WTC11 (cell line): ENCODE results near the gene ARHGAP21. TPM values are rescaled to one million over a fixed set of nuclear protein-coding genes. Genes with fewer than 3 reads are reported as not detected.

Experiments
- ATAC-seq: fragments of 200-7000 bp; cut with Tn5 transposase; 2 replicates; pipeline ENCODE4 v1.10.0; 2021; ENCODE audit warnings: mild to moderate bottlenecking, moderate library complexity
- CTCF ChIA-PET: fragments of 300-600 bp; sonication (Branson Sonifier 250); formaldehyde crosslinking; loops from one replicate; lab custom pipeline; 2021; ENCODE audit warnings: antibody characterized with exemption; lab: Charles Lee
- POLR2A ChIA-PET: fragments of 350-600 bp; sonication (Branson Sonifier 250); formaldehyde crosslinking; loops from one replicate; lab custom pipeline; 2021; ENCODE audit warnings: antibody characterized with exemption; lab: Charles Lee
- DNase-seq: peaks from one replicate; pipeline ENCODE4 v3.0.0; 2021; ENCODE audit warnings: low spot score
- H3K27ac Mint-ChIP-seq: 2 replicates; pipeline ENCODE4 v1.8.0; 2021; ENCODE audit warnings: mixed read lengths
- H3K27me3 Mint-ChIP-seq: 2 replicates; pipeline ENCODE4 v1.8.0; 2021; ENCODE audit warnings: low read depth, mild to moderate bottlenecking, moderate library complexity, mixed read lengths
- H3K36me3 Mint-ChIP-seq: 2 replicates; pipeline ENCODE4 v1.8.0; 2021; ENCODE audit warnings: mixed read lengths
- H3K4me1 Mint-ChIP-seq: 2 replicates; pipeline ENCODE4 v1.8.0; 2022; ENCODE audit warnings: mixed read lengths
- H3K4me3 Mint-ChIP-seq: 2 replicates; pipeline ENCODE4 v1.8.0; 2021; ENCODE audit warnings: mild to moderate bottlenecking, moderate library complexity, mixed read lengths
- H3K9me3 Mint-ChIP-seq: 2 replicates; pipeline ENCODE4 v1.8.0; 2021; ENCODE audit warnings: mixed read lengths
- ATF1 ChIP-seq: sonication (generic); formaldehyde crosslinking; IDR thresholded peaks from 2 replicates; pipeline ENCODE4 v1.8.1; 2023; ENCODE audit warnings: mild to moderate bottlenecking, moderate library complexity, missing genetic modification reagents
- CBFB ChIP-seq: sonication (generic); formaldehyde crosslinking; IDR thresholded peaks from 2 replicates; pipeline ENCODE4 v1.8.1; 2022; ENCODE audit warnings: mild to moderate bottlenecking, low read depth, missing genetic modification reagents
- FOXJ3 ChIP-seq: sonication (generic); formaldehyde crosslinking; IDR thresholded peaks from 2 replicates; pipeline ENCODE4 v1.9.0; 2021; ENCODE audit warnings: missing genetic modification reagents, mild to moderate bottlenecking, borderline replicate concordance
- FOXP1 ChIP-seq: sonication (generic); formaldehyde crosslinking; IDR thresholded peaks from 2 replicates; pipeline ENCODE4 v1.8.0; 2022; ENCODE audit warnings: missing genetic modification reagents, mild to moderate bottlenecking, moderate library complexity, borderline replicate concordance
- GABPB1 ChIP-seq: sonication (generic); formaldehyde crosslinking; IDR thresholded peaks from 2 replicates; pipeline ENCODE4 v1.8.1; 2023; ENCODE audit warnings: mild to moderate bottlenecking, missing genetic modification reagents
- PRRX2 ChIP-seq: fragments of 250-450 bp; sonication (Bioruptor Pico); IDR thresholded peaks from 2 replicates; pipeline ENCODE4 v1.8.0; 2021; ENCODE audit warnings: mild to moderate bottlenecking
- ZBTB21 ChIP-seq: sonication (generic); formaldehyde crosslinking; IDR thresholded peaks from 2 replicates; pipeline ENCODE4 v1.8.1; 2023; ENCODE audit warnings: mild to moderate bottlenecking, missing genetic modification reagents, borderline replicate concordance
- ZNF263 ChIP-seq: sonication (generic); formaldehyde crosslinking; IDR thresholded peaks from 2 replicates; pipeline ENCODE4 v1.8.1; 2022; ENCODE audit warnings: low read depth, mild to moderate bottlenecking, moderate library complexity, missing genetic modification reagents
- ZNF317 ChIP-seq: sonication (generic); formaldehyde crosslinking; IDR thresholded peaks from 2 replicates; pipeline ENCODE4 v1.8.1; 2023; ENCODE audit warnings: low read depth, mild to moderate bottlenecking, moderate library complexity, missing genetic modification reagents, borderline replicate concordance
- ZNF671 ChIP-seq: fragments of 250-450 bp; sonication (Bioruptor Pico); IDR thresholded peaks from 2 replicates; pipeline ENCODE4 v1.8.0; 2021; ENCODE audit warnings: mild to moderate bottlenecking
- total RNA-seq: library from RNA; stranded (reverse); gene quantifications from 3 replicates; pipeline ENCODE4 v1.2.3, GENCODE V29; 2021
- TF ChIP-seq, protein P1 (sequence below): sonication (generic); formaldehyde crosslinking; IDR thresholded peaks from 2 replicates; pipeline ENCODE4 v1.8.0; 2022; ENCODE audit warnings: missing genetic modification reagents
- TF ChIP-seq, protein P2 (sequence below): sonication (generic); formaldehyde crosslinking; IDR thresholded peaks from 2 replicates; pipeline ENCODE4 v1.8.0; 2022; ENCODE audit warnings: mild to moderate bottlenecking, missing genetic modification reagents
- TF ChIP-seq, protein P3 (sequence below): sonication (generic); formaldehyde crosslinking; IDR thresholded peaks from 2 replicates; pipeline ENCODE4 v1.8.1; 2023; ENCODE audit warnings: mild to moderate bottlenecking, moderate library complexity, missing genetic modification reagents
- TF ChIP-seq, protein P4 (sequence below): sonication (generic); formaldehyde crosslinking; IDR thresholded peaks from 2 replicates; pipeline ENCODE4 v1.8.1; 2023; ENCODE audit warnings: mild to moderate bottlenecking, missing genetic modification reagents, moderate library complexity
- TF ChIP-seq, protein P5 (sequence below): sonication (generic); formaldehyde crosslinking; IDR thresholded peaks from 2 replicates; pipeline ENCODE4 v1.8.0; 2022; ENCODE audit warnings: mild to moderate bottlenecking, missing genetic modification reagents

The ARHGAP21 gene
- total RNA-seq, 1 experiment from 2014 or later: 33.8 TPM

DNA sequence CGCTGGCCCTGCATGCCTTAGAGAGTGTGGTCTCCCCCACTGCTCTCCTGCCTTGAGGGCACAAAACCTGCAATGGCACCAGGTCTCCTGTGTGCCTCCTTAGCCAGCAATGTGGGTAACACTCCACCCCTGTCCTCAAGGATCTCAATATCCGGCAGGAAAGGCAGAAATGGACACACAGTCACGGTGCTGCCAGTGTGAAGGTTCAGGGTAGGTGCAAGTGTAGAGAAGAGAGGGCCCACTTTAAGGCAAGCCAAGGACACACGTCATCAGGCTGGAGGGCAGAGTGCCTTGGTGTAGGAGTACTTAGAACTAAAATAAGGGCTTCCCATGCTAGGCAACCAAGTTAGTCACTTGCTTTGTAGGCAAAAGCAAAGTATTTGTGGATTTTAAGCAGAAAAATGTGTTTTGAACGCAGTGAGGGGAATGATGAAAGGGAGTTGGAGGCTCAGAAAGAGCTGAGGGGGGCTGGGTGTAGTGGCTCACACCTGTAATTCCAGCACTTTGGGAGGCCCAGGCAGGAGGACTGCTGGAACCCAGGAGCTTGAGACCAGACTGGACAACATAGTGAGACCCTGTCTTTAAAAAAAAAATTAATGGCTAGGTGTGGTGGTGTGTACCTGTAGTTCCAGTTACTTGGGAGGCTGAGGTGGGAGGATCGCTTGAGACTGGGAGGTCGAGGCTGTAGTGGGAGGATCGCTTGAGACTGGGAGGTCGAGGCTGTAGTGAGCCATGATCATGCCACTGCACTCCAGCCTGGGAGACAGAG, 152.8 kb downstream of the ARHGAP21 start:
- Mint-ChIP-seq H3K9me3 (peaks cover 7% of the 10 kb centered on the region), H3K27ac (no peak overlapping the region), H3K27me3 (no peaks in the 10 kb centered on the region), H3K4me1 (peaks cover 10% of the 10 kb centered on the region), H3K4me3 (no peak overlapping the region), H3K36me3 (no peaks in the 10 kb centered on the region)
- ATAC-seq (no peak), DNase-seq (no peak)
- TF ChIP-seq CBFB (CRISPR knock-in tag) (no peak), ZBTB21 (CRISPR knock-in tag) (no peak), PRRX2 (no peak), FOXP1 (CRISPR knock-in tag) (no peak), FOXJ3 (no peak), ZNF317 (CRISPR knock-in tag) (no peak), ZNF671 (CRISPR knock-in tag) (no peak), ATF1 (no peak), ZNF263 (CRISPR knock-in tag) (no peak), GABPB1 (CRISPR knock-in tag) (no peak)
- TF ChIP-seq, protein P1, sequence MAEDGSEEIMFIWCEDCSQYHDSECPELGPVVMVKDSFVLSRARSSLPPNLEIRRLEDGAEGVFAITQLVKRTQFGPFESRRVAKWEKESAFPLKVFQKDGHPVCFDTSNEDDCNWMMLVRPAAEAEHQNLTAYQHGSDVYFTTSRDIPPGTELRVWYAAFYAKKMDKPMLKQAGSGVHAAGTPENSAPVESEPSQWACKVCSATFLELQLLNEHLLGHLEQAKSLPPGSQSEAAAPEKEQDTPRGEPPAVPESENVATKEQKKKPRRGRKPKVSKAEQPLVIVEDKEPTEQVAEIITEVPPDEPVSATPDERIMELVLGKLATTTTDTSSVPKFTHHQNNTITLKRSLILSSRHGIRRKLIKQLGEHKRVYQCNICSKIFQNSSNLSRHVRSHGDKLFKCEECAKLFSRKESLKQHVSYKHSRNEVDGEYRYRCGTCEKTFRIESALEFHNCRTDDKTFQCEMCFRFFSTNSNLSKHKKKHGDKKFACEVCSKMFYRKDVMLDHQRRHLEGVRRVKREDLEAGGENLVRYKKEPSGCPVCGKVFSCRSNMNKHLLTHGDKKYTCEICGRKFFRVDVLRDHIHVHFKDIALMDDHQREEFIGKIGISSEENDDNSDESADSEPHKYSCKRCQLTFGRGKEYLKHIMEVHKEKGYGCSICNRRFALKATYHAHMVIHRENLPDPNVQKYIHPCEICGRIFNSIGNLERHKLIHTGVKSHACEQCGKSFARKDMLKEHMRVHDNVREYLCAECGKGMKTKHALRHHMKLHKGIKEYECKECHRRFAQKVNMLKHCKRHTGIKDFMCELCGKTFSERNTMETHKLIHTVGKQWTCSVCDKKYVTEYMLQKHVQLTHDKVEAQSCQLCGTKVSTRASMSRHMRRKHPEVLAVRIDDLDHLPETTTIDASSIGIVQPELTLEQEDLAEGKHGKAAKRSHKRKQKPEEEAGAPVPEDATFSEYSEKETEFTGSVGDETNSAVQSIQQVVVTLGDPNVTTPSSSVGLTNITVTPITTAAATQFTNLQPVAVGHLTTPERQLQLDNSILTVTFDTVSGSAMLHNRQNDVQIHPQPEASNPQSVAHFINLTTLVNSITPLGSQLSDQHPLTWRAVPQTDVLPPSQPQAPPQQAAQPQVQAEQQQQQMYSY (CRISPR knock-in tag): no peak
- TF ChIP-seq, protein P2, sequence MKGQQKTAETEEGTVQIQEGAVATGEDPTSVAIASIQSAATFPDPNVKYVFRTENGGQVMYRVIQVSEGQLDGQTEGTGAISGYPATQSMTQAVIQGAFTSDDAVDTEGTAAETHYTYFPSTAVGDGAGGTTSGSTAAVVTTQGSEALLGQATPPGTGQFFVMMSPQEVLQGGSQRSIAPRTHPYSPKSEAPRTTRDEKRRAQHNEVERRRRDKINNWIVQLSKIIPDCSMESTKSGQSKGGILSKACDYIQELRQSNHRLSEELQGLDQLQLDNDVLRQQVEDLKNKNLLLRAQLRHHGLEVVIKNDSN (CRISPR knock-in tag): no peak
- TF ChIP-seq, protein P3, sequence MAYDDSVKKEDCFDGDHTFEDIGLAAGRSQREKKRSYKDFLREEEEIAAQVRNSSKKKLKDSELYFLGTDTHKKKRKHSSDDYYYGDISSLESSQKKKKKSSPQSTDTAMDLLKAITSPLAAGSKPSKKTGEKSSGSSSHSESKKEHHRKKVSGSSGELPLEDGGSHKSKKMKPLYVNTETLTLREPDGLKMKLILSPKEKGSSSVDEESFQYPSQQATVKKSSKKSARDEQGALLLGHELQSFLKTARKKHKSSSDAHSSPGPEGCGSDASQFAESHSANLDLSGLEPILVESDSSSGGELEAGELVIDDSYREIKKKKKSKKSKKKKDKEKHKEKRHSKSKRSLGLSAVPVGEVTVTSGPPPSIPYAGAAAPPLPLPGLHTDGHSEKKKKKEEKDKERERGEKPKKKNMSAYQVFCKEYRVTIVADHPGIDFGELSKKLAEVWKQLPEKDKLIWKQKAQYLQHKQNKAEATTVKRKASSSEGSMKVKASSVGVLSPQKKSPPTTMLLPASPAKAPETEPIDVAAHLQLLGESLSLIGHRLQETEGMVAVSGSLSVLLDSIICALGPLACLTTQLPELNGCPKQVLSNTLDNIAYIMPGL (CRISPR knock-in tag): no peak
- TF ChIP-seq, protein P4, sequence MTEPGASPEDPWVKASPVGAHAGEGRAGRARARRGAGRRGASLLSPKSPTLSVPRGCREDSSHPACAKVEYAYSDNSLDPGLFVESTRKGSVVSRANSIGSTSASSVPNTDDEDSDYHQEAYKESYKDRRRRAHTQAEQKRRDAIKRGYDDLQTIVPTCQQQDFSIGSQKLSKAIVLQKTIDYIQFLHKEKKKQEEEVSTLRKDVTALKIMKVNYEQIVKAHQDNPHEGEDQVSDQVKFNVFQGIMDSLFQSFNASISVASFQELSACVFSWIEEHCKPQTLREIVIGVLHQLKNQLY (CRISPR knock-in tag): no peak
- TF ChIP-seq, protein P5, sequence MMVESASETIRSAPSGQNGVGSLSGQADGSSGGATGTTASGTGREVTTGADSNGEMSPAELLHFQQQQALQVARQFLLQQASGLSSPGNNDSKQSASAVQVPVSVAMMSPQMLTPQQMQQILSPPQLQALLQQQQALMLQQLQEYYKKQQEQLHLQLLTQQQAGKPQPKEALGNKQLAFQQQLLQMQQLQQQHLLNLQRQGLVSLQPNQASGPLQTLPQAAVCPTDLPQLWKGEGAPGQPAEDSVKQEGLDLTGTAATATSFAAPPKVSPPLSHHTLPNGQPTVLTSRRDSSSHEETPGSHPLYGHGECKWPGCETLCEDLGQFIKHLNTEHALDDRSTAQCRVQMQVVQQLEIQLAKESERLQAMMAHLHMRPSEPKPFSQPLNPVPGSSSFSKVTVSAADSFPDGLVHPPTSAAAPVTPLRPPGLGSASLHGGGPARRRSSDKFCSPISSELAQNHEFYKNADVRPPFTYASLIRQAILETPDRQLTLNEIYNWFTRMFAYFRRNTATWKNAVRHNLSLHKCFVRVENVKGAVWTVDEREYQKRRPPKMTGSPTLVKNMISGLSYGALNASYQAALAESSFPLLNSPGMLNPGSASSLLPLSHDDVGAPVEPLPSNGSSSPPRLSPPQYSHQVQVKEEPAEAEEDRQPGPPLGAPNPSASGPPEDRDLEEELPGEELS (CRISPR knock-in tag): no peak
- POLR2A ChIA-PET: no interaction called here
- CTCF ChIA-PET: interaction anchor here (3.7 kb wide), 1 partner anchor 47 kb away, joined by 11 read pairs; no protein-coding TSS in a partner anchor
